ENCODE data around the gene DGKB.

DNA sequence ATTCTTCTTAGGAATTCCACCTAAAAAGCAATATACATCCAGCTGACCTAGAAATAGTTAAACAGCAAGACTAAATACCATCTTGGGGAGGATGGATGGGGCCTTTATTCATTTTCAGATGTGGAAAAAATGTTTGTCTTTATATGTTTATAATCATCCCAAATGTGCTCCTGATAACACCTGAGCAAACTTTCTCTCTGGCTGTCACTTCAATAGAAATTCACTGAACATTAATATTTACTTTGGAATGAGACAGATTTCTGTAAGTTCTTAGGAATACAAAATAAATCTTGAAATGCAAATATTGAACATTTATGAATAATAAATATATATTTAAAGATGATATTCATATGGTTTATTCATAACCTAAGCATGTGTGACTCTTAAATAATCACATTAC, 185.4 kb downstream of the DGKB start:
- TF ChIP-seq, protein P1, sequence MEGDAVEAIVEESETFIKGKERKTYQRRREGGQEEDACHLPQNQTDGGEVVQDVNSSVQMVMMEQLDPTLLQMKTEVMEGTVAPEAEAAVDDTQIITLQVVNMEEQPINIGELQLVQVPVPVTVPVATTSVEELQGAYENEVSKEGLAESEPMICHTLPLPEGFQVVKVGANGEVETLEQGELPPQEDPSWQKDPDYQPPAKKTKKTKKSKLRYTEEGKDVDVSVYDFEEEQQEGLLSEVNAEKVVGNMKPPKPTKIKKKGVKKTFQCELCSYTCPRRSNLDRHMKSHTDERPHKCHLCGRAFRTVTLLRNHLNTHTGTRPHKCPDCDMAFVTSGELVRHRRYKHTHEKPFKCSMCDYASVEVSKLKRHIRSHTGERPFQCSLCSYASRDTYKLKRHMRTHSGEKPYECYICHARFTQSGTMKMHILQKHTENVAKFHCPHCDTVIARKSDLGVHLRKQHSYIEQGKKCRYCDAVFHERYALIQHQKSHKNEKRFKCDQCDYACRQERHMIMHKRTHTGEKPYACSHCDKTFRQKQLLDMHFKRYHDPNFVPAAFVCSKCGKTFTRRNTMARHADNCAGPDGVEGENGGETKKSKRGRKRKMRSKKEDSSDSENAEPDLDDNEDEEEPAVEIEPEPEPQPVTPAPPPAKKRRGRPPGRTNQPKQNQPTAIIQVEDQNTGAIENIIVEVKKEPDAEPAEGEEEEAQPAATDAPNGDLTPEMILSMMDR (IDR thresholded peaks at IDR 0.05), result no peak
- no peak for TF ChIP-seq POLR2AphosphoS5 (IDR thresholded peaks at IDR 0.05; ENCODE audit: low read depth, low read length)
